MM.1S (cell line): ENCODE measurements around the gene ELFN1.

Experiments used
- CTCF ChIP-seq: fragments of 300-600 bp; sonication (generic); IDR thresholded peaks from 2 replicates; pipeline ENCODE4 v1.5.1; 2016; ENCODE audit warnings: antibody characterized with exemption, low read length, mixed read lengths
- EZH2 ChIP-seq: fragments of 300-600 bp; sonication (generic); optimal IDR thresholded peaks from 2 replicates; pipeline ENCODE3; 2017; ENCODE audit warnings: low read depth, mild to moderate bottlenecking, antibody characterized with exemption, low read length, mixed read lengths
- EZH2phosphoT487 ChIP-seq: fragments of 300-600 bp; sonication (generic); IDR thresholded peaks from 2 replicates; pipeline ENCODE4 v1.6.1; 2018; ENCODE audit warnings: antibody characterized with exemption, low read length

- TF ChIP-seq EZH2phosphoT487 (no peak), CTCF (no peak), EZH2 (no peak)
Observed at GRCh38 chr7:1746491-1746975, 76.5 kb downstream of the ELFN1 start.
